HuH-7.5 (cell line): Measurements from ENCODE around the gene SLC47A2.

Experiments
- DNase-seq: peaks from one replicate; pipeline ENCODE4 v3.0.0; 2011; ENCODE audit warnings: low spot score

Gene SLC47A2

GRCh38 chr17:19747829-19748806 is 31.7 kb upstream of the SLC47A2 start, which contains the start of gene ALDH3A1:
TSS of gene ALDH3A1 (minus strand) at chr17:19748298. CDS start at chr17:19745129, 3,169 bp downstream.
- no peak for DNase-seq

- no peak for DNase-seq
These were observed 30.9 kb upstream of the SLC47A2 start for GRCh38 chr17:19747159-19747719.

GRCh38 chr17:19746517-19746916 is 30.1 kb upstream of the SLC47A2 start:
- DNase-seq, result no peak

- DNase-seq, result peak; percentile 73
These were observed 28.8 kb upstream of the SLC47A2 start for GRCh38 chr17:19744922-19745757.

- peak; percentile 21 for DNase-seq
These were observed 28.1 kb upstream of the SLC47A2 start for GRCh38 chr17:19744492-19744891.

- no peak for DNase-seq
These were observed 27.0 kb upstream of the SLC47A2 start for GRCh38 chr17:19743101-19744100.

GRCh38 chr17:19742495-19742894 is 26.1 kb upstream of the SLC47A2 start:
- no peak for DNase-seq

GRCh38 chr17:19741832-19742457 is 25.6 kb upstream of the SLC47A2 start:
- DNase-seq, result no peak

DNA sequence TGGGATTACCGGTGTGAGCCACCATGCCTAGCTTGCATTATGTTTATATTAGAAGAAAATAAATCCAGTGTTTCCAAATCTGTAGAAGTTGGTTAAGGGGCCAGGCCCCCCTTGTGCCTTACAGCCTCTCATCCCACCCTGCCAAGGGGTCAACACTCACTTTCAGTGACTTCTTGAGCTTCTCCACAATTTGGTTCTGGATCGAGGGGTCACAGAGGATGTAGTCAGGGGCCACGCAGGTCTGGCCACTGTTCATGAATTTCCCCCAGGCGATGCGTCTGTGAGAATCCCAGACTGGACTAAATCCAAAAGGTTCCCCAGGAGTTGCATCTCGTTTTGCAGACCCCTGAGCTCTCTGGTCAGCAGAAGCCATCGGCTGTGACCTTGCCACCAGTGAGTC is 24.5 kb upstream of the SLC47A2 start:
- no peak for DNase-seq

DNA sequence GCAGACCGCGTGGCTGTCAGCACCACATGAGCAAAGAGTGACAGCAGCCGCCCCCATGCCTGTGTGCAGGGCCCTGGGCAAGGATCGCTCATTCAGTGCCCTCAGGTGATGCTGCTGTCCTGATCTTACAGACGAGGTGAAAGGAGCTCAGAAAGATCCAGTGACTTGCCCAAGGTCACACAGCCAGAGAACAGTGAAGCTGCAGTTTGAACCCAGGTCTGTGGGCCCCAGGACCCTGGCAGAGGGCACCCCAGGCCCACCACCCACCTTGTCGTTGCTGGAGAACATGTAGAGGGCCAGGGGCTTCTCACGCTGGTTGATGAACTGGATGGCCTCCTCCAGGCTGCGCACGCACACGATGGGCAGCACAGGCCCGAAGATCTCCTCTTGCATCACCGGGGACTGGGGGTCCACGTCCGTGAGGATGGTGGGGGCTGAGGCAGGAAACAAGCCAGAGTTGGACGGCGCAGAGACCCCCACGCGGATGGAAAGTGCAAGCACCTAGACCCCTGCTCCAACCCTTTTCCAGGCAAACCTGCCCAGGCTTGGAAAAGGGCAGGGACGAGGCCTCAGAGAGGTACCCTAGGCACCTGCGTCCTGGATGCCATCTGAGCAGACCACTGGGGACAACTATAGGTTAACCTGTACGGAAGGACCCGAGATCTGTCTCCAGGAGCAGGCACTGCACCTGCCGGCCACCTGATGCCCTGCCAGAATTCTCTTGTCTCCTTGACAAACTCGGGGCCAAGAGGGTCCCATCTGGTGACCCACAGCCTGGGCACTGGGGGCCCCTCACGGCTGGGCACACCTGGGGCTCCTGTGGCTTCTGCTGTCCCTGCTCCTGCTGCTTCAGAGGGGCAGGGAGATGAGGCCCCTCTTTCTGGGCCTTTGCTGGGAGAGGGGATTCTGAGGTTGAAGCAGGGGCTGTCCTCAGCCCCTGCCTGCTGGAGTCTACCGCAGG is 23.1 kb upstream of the SLC47A2 start:
- no peak for DNase-seq

DNA sequence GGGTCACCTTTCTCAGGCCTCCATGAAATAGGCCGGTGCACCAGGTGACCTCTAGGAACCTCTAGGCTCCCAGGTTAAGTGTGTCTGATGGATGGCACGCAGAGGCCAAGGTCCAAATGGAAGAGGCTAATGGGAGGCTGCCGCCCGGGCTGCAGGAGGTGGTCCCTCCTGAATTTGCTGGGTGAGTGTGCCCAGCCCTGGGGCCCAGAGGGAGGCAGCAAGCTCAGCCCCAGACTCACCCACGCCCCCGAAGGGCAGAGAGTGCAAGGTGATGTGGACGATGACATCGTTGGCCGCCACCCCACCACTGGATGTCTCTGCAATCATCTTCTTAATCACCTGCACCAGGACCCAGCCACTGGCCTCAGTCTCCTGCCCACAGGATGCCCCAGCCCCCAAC is 22.4 kb upstream of the SLC47A2 start:
- DNase-seq, result no peak

- no peak for DNase-seq
These were observed 21.7 kb upstream of the SLC47A2 start for GRCh38 chr17:19738073-19738449.

DNA sequence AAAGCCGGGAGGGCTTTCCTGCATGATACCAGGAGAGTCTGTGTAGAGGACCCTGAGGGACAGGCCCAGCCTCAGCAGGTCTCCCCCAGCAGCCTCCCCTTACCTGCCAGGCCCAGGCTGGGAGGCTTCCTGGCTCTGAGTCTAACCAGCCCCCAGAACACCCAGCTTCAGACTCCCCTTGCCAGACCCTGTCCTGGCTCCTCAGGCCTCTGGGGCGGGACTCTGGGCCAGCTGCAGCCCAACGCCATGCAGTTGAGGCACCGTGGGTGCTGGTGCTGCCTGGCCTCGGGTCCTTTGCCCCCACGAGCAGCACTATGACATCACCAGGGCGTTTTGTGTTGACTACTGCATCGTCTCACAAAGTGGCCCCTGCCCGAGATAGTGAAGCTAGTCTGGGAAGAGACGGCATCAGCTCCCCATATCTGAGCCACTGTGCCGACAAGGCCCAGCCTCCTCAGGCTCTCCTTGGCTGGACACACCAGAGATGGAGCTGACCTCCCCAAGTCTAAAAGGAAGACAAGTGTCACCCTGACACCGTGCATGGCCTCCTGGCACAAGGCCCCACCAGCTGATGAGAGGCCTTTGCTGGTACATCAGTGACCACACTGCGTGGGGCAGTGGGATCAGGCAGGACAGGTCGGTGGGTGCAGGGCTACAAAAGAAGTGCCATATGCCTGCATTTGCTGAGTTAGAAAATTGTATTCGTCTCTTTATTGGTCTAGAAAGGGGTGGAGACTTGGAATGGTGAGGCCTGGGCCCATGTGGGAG is 21.1 kb upstream of the SLC47A2 start:
- DNase-seq, result no peak

DNA sequence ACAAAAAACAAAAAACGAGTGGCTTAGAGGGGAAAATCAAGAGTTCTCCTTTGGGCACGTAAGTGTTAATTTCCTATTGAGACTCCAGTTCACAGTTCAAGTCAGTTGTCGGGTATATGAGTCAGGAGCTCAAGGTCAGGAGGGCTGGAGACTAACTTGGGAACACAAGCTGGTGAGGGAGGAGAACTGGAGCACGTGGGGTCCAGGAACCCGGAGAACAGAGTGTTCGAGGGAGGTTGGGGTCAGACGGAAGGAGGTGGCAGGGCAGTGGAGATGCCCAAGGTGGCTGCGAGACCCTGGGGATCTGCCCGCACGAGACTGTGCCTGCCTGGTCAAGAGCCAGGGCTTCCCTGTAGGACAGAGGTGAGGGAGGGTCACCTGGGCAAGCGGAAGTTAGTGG is 19.7 kb upstream of the SLC47A2 start:
- no peak for DNase-seq

DNA sequence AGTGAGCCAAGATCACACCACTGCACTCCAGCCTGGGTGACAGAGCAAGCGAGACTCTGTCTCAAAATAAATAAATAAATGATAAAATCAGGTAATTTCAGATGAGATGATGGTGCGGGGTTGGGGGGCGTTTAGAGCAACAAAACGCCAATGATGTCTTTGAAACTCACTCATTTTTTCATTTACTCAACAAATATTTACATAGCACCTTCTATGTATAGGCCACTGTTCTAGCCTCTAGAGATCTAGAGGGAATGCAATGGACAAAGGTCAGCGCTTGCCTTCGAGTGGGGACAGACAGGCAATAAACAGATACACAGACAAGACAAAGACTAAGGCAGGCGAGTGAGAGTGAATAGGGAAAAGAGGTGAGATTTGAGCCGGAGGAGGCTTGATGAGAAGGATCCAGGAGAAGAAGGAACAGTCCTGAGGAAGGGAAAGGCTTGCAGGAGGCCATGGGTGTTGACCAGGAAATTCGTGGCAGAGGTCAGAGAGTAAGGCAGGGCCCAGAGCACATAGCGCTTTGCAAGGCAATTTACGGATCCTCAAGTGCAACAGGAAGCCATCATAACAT is 17.7 kb upstream of the SLC47A2 start:
- peak; percentile 77 for DNase-seq

- no peak for DNase-seq
These were observed 15.2 kb upstream of the SLC47A2 start for GRCh38 chr17:19731626-19732025.

DNA sequence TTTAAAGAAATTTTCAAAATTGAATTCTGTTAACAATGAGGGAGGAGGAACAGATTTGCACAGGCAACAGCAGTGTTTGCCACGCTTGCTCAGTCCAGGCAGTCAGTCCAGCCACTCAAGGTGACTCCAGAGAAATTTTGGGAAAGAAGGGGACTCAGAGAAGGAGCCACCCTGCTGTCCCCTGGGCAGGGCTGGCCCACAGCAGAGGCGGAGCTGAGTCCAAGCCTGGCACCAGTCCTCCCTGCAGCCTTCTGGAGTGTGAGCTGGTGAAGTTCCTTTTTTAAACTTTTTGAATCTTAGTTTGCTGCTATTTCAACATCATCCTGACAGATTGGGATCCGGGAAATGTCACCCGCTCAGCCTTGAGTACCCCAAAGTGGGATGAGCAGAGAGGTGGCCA is 14.5 kb upstream of the SLC47A2 start:
- no peak for DNase-seq

DNA sequence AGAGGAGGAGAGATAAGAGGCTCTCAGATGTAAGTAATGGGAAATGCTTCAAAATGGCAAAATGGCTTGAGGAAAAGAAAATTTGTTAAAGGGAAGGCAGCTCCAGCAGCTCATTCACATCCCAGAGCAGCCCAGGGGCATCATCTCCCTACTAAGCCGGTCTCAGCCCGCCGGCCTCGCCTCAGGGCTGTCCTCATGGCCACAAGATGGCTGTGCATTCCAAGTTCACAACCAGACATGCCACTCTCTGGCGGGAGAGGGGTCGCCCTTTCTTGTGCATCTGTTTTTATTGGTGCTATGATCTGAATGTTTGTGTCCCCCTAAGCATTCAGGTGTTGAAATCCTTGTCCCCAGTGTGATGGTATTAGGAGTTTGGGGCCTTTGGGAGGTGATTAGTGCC is 13.5 kb upstream of the SLC47A2 start:
- no peak for DNase-seq
